GM18861 (cell line): ENCODE results near the gene ISCU.
"Not testable (repeated sequence)": the region's sequence is repeated elsewhere in the genome, so short reads cannot be mapped to it uniquely, and the experiment has no call there.

Experiments
- ATAC-seq: cut with Tn5 transposase; IDR thresholded peaks from one replicate; pipeline ENCODE4 v1.9.1; 2021; ENCODE audit not compliant: unreplicated experiment

Gene ISCU

DNA sequence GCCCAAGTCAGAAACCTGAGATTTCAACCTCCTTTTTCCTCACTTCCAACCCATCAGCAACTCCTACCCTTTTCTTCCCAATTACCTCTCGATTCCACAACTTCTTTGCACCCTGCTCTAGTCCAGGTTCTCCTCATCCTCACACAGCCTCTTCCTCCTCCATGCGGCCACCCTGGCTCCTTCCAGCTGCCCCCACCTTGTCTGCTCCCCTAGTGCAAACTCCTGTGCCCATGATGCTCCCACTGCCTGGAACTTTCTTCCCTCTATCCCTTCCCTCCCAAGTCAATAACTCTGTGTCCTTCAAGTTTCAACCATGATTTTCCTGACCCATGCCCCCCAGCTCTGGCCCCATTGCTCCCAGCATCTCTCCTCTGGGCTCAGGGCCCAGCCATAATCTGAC, 54.0 kb downstream of the ISCU start:
- no peak for ATAC-seq

GRCh38 chr12:108616941-108617858, 54.8 kb downstream of the ISCU start:
- peak; percentile 71 for ATAC-seq

DNA sequence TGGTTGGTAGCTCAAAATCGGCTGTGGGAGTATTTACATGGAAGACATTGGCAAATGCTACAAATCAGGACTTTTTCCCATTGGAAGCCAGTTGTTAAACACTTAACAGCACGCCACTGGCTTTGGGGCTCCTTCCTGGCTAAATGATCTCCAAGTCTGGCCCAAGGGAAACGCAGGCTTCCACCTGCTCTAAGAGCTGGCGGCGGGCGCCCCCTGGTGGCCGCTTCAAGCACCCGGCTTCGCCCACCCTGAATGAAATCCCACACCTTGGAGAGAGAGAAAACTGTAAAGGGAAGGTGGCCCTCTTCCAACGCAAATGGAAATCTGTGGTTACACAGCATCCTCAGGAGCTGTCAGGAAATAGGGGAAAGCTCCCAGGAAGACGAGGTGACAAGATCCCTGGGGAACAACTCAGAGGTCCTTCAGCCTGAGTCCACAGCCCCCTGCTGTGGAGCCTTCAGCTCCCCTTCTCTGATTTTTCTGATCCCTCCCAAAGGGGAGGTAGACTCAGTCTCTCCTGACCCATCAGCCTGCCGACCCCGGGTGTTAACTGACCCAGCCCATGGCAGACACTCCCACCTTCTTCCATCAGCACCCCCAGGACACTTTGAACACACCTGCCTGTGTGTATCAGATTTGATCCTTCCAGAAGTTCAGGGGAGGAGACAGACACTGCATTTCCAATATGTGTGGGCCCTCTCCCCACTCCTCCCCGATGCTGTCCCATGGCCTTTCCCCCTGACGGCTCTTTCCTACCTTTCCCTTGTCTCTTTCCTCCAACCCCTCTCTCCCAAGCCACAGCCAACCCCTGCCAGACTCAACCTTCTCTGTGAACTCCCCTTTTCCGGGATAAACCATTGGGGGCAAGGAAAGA, 55.9 kb downstream of the ISCU start:
- ATAC-seq = peak; percentile 35

- not testable (repeated sequence) for ATAC-seq
These were observed 56.5 kb downstream of the ISCU start for GRCh38 chr12:108618953-108619274.
